ENCODE results near the gene NACC2. TPM values are rescaled to one million over a fixed set of nuclear protein-coding genes. Genes with fewer than 3 reads are reported as not detected.

Gene NACC2
- total and polyA plus RNA-seq, 9 of the 15 experiments (the other 6 are each of a cell fraction or from before 2014, with no cell fraction given): 0.70 to 25.1 (median 5.6) TPM

GRCh38 chr9:136092353-136092650 lies 2.8 kb downstream of the NACC2 start (continued):
- no peak for TF ChIP-seq ZNF655 (CRISPR knock-in tag; IDR thresholded peaks at IDR 0.05)
- TF ChIP-seq ZNF707 (CRISPR knock-in tag; conservative IDR thresholded peaks at IDR 0.05): no peak

DNA sequence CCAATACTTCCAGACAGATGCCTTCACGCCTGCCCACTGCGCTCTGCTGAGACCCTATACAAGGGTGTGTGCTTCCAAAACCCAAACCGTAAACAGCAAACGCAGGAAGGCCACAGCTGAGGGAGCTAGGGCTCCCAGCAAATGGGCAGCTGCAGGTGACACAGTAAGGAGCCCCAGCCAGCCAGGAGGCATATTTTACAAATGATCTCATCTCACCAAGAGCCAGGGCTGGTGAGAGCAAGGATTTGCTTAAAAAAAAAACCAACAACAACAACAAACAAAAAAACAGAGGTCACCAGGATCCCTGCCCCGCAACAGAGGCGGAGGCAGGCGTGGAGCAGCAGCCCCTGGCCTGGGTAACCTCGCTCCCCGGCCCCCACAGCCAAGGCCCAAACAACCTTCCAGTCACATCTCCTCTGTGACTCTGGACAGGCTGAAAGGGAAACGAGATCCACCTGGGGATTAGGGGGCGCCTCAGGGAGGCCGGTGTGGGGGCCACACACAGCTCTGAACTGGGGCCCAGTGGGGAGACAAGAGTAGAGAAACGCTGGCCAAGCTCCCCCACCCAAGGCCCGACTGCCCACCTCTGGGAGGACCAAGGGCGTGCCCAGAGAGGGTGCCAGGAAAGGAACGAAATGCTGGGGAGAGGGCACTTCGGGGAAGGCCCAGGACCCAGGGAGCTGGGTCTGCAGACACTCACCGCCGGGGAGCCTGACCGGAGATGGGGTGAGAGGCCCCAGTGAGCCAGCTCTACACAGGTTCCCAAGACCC lies 3.3 kb downstream of the NACC2 start:
- BruUV-seq (replicated peaks): no TSS peak
- in situ Hi-C loops (cut with MboI) (no loop called here), intact Hi-C loops (cut with micrococcal nuclease) (loop anchor here (10.0 kb wide), 1 partner anchor 127 kb away; the partner anchor contains the start of gene UBAC1)
- Histone ChIP-seq H3K27me3 (ENCODE audit: control insufficient read depth in 2 of 2, insufficient read depth in 2 of 2, low read length in 2 of 2) (no peaks in the 10 kb centered on the region), H3K36me3 (ENCODE audit: control insufficient read depth, insufficient read depth, low read length) (peaks cover 27% of the 10 kb centered on the region; the same call in 2 of the 3 replicates), H3K27ac (ENCODE audit: extremely low read depth, low read depth, low read length) (no peak overlapping the region), H3K79me2 (ENCODE audit: control insufficient read depth, insufficient read depth, low read length) (peaks cover 80% of the 10 kb centered on the region), H3K4me1 (replicated peaks in 1 of 2; ENCODE audit: control insufficient read depth in 2 of 2, insufficient read depth in 2 of 2, low read length in 2 of 2) (peaks cover 20 to 81% of the 10 kb centered on the region in 2 experiments; a peak in 4 of 5 replicates), H2AFZ (ENCODE audit: low read depth, low read length) (no peak overlapping the region), H3K9me1 (ENCODE audit: control insufficient read depth, insufficient read depth, low read length) (no peaks in the 10 kb centered on the region), H4K20me1 (replicated peaks; ENCODE audit: control insufficient read depth, insufficient read depth, low read length) (peaks cover 28% of the 10 kb centered on the region; the same call in 1 of the 2 replicates), H3K9ac (ENCODE audit: insufficient read depth in 1 of 2, low read depth in 2 of 2, low read length in 2 of 2) (peak overlapping the region in 1 of 2 experiments; percentile 98; a peak in 2 of 4 replicates), H3K4me2 (ENCODE audit: insufficient read depth, low read length) (0 out of 2 replicates have a peak overlapping the region, but pooled peaks have one; percentile 10), H3K9me3 (replicated peaks; ENCODE audit: control insufficient read depth, insufficient read depth, low read depth, low read length) (no peaks in the 10 kb centered on the region), H3K4me3 (no peak overlapping the region)
- FAIRE-seq (no peak), DNase-seq (ENCODE audit: extremely low read depth in 1 of 4, low spot score in 3 of 4) (no peak), ATAC-seq (no peak)
- POLR2A ChIA-PET: interaction anchor here (0.8 kb wide), 1 partner anchor 15 kb away, joined by 3 read pairs; no protein-coding TSS in a partner anchor
- 87% methylated on average over 17 of the region's 20 CpGs for whole genome bisulfite sequencing (ENCODE audit: insufficient coverage, low coverage, missing lambda C conversion rate)
- CTCF ChIA-PET (ENCODE audit: low intra/inter-chr PET ratio): interaction anchor here (0.7 kb wide), 1 partner anchor 30 kb away, joined by 4 read pairs; no protein-coding TSS in a partner anchor
- TF ChIP-seq NFE2L1 (tag; IDR thresholded peaks at IDR 0.05; ENCODE audit: borderline replicate concordance, low read depth) (no peak), NR2C2 (CRISPR knock-in tag; IDR thresholded peaks at IDR 0.05) (no peak), NR2C2 (tag; IDR thresholded peaks at IDR 0.05) (no peak), TAF9B (IDR thresholded peaks at IDR 0.05; ENCODE audit: partially characterized antibody) (no peak), SMAD2 (IDR thresholded peaks at IDR 0.05; ENCODE audit: low read depth, low read length) (no peak), TEAD1 (CRISPR knock-in tag; IDR thresholded peaks at IDR 0.05) (no peak), CREB1 (IDR thresholded peaks at IDR 0.05) (no peak), CREB1 (CRISPR knock-in tag; IDR thresholded peaks at IDR 0.05) (no peak), PURB (CRISPR knock-in tag; IDR thresholded peaks at IDR 0.05; ENCODE audit: low read depth) (no peak), RBM17 (IDR thresholded peaks at IDR 0.05; ENCODE audit: borderline replicate concordance, low read depth, low read length) (no peak), ASH1L (IDR thresholded peaks at IDR 0.05; ENCODE audit: borderline replicate concordance, low read depth, partially characterized antibody) (no peak), STAT5A (IDR thresholded peaks at IDR 0.05; ENCODE audit: borderline replicate concordance, low read length) (no peak), KDM4B (IDR thresholded peaks at IDR 0.05; ENCODE audit: borderline replicate concordance in 2 of 2, low read depth in 1 of 2) (no peak), RBM22 (IDR thresholded peaks at IDR 0.05; ENCODE audit: low read depth, low read length, poor library complexity, severe bottlenecking) (no peak), ZNF717 (CRISPR knock-in tag; IDR thresholded peaks at IDR 0.05) (no peak)
- TF ChIP-seq, protein P1, sequence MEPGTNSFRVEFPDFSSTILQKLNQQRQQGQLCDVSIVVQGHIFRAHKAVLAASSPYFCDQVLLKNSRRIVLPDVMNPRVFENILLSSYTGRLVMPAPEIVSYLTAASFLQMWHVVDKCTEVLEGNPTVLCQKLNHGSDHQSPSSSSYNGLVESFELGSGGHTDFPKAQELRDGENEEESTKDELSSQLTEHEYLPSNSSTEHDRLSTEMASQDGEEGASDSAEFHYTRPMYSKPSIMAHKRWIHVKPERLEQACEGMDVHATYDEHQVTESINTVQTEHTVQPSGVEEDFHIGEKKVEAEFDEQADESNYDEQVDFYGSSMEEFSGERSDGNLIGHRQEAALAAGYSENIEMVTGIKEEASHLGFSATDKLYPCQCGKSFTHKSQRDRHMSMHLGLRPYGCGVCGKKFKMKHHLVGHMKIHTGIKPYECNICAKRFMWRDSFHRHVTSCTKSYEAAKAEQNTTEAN (CRISPR knock-in tag; IDR thresholded peaks at IDR 0.05): no peak

Measured in K562 (cell line).